ENCODE results near the gene FBL.

FBL gene

DNA sequence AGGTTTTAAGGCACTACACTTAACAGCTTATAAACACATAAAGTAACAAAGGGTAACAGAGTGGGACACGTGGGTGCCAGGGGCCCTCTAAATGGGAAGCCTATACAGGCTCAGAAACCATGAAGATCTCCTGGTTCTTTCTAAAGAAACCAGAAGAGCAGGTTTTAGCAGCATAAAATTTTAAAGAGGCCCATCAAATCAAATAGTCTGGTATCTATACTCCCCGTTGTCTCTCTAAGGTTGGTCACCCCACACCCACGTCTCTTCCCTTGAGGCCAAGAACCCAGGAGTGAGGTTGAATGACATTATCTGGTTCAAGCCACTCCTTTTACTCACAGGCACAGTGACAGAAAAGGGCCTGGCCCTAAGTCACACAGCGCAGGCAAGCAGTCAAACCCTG, 7.6 kb downstream of the FBL start:
- no peak overlapping the region for H3K4me2 ChIP-seq (ENCODE audit: low read length)
- H3K9me3 ChIP-seq (ENCODE audit: insufficient read depth, low read length) = no peaks in the 10 kb centered on the region
- no peak overlapping the region for H2AFZ ChIP-seq (ENCODE audit: low read depth, low read length)
- peaks cover 60% of the 10 kb centered on the region for H3K79me2 ChIP-seq (ENCODE audit: low read length)
- H3K36me3 ChIP-seq (replicated peaks; ENCODE audit: low read depth, low read length) = peaks cover 60% of the 10 kb centered on the region
- H3K4me1 ChIP-seq (ENCODE audit: low read length) = peaks cover 16% of the 10 kb centered on the region
- no peak overlapping the region for H3K4me3 ChIP-seq (ENCODE audit: low read length)
- peaks cover 34% of the 10 kb centered on the region for H4K20me1 ChIP-seq (ENCODE audit: insufficient read depth, low read length)
- no peak overlapping the region for H3K27ac ChIP-seq (ENCODE audit: low read length)
- no peaks in the 10 kb centered on the region for H3K27me3 ChIP-seq (ENCODE audit: low read depth, low read length)
- TF ChIP-seq, protein P1, sequence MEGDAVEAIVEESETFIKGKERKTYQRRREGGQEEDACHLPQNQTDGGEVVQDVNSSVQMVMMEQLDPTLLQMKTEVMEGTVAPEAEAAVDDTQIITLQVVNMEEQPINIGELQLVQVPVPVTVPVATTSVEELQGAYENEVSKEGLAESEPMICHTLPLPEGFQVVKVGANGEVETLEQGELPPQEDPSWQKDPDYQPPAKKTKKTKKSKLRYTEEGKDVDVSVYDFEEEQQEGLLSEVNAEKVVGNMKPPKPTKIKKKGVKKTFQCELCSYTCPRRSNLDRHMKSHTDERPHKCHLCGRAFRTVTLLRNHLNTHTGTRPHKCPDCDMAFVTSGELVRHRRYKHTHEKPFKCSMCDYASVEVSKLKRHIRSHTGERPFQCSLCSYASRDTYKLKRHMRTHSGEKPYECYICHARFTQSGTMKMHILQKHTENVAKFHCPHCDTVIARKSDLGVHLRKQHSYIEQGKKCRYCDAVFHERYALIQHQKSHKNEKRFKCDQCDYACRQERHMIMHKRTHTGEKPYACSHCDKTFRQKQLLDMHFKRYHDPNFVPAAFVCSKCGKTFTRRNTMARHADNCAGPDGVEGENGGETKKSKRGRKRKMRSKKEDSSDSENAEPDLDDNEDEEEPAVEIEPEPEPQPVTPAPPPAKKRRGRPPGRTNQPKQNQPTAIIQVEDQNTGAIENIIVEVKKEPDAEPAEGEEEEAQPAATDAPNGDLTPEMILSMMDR (IDR thresholded peaks at IDR 0.05; ENCODE audit: low read depth, low read length) = no peak
- TF ChIP-seq EZH2phosphoT487 (IDR thresholded peaks at IDR 0.05; ENCODE audit: low read depth) = no peak
- H3K9ac ChIP-seq (ENCODE audit: low read length) = no peak overlapping the region

GRCh38 chr19:39837978-39838377, 8.2 kb downstream of the FBL start:
- no peaks in the 10 kb centered on the region for H3K27me3 ChIP-seq (ENCODE audit: low read depth, low read length)
- peaks cover 58% of the 10 kb centered on the region for H3K36me3 ChIP-seq (replicated peaks; ENCODE audit: low read depth, low read length)
- TF ChIP-seq EZH2phosphoT487 (IDR thresholded peaks at IDR 0.05; ENCODE audit: low read depth) = no peak
- TF ChIP-seq, protein P1 (IDR thresholded peaks at IDR 0.05; ENCODE audit: low read depth, low read length) = no peak
- no peaks in the 10 kb centered on the region for H3K9me3 ChIP-seq (ENCODE audit: insufficient read depth, low read length)
- H2AFZ ChIP-seq (ENCODE audit: low read depth, low read length) = no peak overlapping the region
- H3K27ac ChIP-seq (ENCODE audit: low read length) = no peak overlapping the region
- H3K4me2 ChIP-seq (ENCODE audit: low read length) = no peak overlapping the region
- peaks cover 60% of the 10 kb centered on the region for H3K79me2 ChIP-seq (ENCODE audit: low read length)
- no peak overlapping the region for H3K4me3 ChIP-seq (ENCODE audit: low read length)
- H4K20me1 ChIP-seq (ENCODE audit: insufficient read depth, low read length) = peaks cover 28% of the 10 kb centered on the region
- H3K4me1 ChIP-seq (ENCODE audit: low read length) = peaks cover 13% of the 10 kb centered on the region
- H3K9ac ChIP-seq (ENCODE audit: low read length) = no peak overlapping the region

GRCh38 chr19:39834287-39834841, 11.8 kb downstream of the FBL start:
- Histone ChIP-seq H3K27me3 (ENCODE audit: low read depth, low read length) (no peaks in the 10 kb centered on the region), H4K20me1 (ENCODE audit: insufficient read depth, low read length) (no peaks in the 10 kb centered on the region; the same call in 1 of the 2 replicates), H3K27ac (ENCODE audit: low read length) (no peak overlapping the region), H3K9ac (ENCODE audit: low read length) (no peak overlapping the region), H3K4me2 (ENCODE audit: low read length) (peak overlapping the region; percentile 77), H3K36me3 (replicated peaks; ENCODE audit: low read depth, low read length) (peaks cover 79% of the 10 kb centered on the region), H2AFZ (ENCODE audit: low read depth, low read length) (peak overlapping the region; percentile 22; the same call in 1 of the 2 replicates), H3K9me3 (ENCODE audit: insufficient read depth, low read length) (no peaks in the 10 kb centered on the region), H3K4me1 (ENCODE audit: low read length) (peaks cover 6% of the 10 kb centered on the region), H3K4me3 (ENCODE audit: low read length) (peak overlapping the region; percentile 85), H3K79me2 (ENCODE audit: low read length) (peaks cover 31% of the 10 kb centered on the region)
- TF ChIP-seq, protein P1 (IDR thresholded peaks at IDR 0.05; ENCODE audit: low read depth, low read length) = no peak
- TF ChIP-seq EZH2phosphoT487 (IDR thresholded peaks at IDR 0.05; ENCODE audit: low read depth) = no peak

- TF ChIP-seq, protein P1 (IDR thresholded peaks at IDR 0.05; ENCODE audit: low read depth, low read length) = no peak
- no peak for TF ChIP-seq EZH2phosphoT487 (IDR thresholded peaks at IDR 0.05; ENCODE audit: low read depth)
- no peaks in the 10 kb centered on the region; the same call in 1 of the 2 replicates for H4K20me1 ChIP-seq (ENCODE audit: insufficient read depth, low read length)
- peaks cover 24% of the 10 kb centered on the region for H3K79me2 ChIP-seq (ENCODE audit: low read length)
- H3K9ac ChIP-seq (ENCODE audit: low read length) = peak within 1 kb of the TSS; percentile 57; the same call in 1 of the 2 replicates
- no peaks in the 10 kb centered on the region for H3K9me3 ChIP-seq (ENCODE audit: insufficient read depth, low read length)
- peak within 1 kb of the TSS; percentile 77 for H3K4me2 ChIP-seq (ENCODE audit: low read length)
- H2AFZ ChIP-seq (ENCODE audit: low read depth, low read length) = peak within 1 kb of the TSS; percentile 22; the same call in 1 of the 2 replicates
- H3K4me3 ChIP-seq (ENCODE audit: low read length) = peak within 1 kb of the TSS; percentile 85
- H3K4me1 ChIP-seq (ENCODE audit: low read length) = peaks cover 6% of the 10 kb centered on the region
- H3K36me3 ChIP-seq (replicated peaks; ENCODE audit: low read depth, low read length) = peaks cover 76% of the 10 kb centered on the region
- peak within 1 kb of the TSS; percentile 35; the same call in 1 of the 2 replicates for H3K27ac ChIP-seq (ENCODE audit: low read length)
- H3K27me3 ChIP-seq (ENCODE audit: low read depth, low read length) = no peaks in the 10 kb centered on the region
Measured at GRCh38 chr19:39833464-39834286, 12.5 kb downstream of the FBL start, which contains the start of gene DYRK1B. Gene DYRK1B, minus strand, starts transcription at chr19:39834162. Its CDS starts 2,295 bp downstream, at chr19:39831867.
